Suprapubic skin (tissue), 4 donors: Measurements from ENCODE around the gene WFDC12.

ENCODE experiments used
- EP300 ChIP-seq: sonication (generic); formaldehyde crosslinking; IDR thresholded peaks from one replicate; pipeline ENCODE4 v1.6.1; 2017; ENCODE audit warnings: antibody characterized with exemption
- POLR2A ChIP-seq, 2 donors: fragments of 450-650 bp; IDR thresholded peaks; one replicate each; pipeline ENCODE4 v1.6.1; 2017; ENCODE audit warnings: antibody characterized with exemption in 2 of 2, mild to moderate bottlenecking in 2 of 2, moderate library complexity in 2 of 2
- POLR2AphosphoS5 ChIP-seq, 3 donors: sonication (generic); formaldehyde crosslinking; IDR thresholded peaks; one replicate each; pipeline ENCODE4 v1.6.1; 2017; ENCODE audit warnings: antibody characterized with exemption in 3 of 3
- TF ChIP-seq, protein P1 (sequence below), 2 donors: fragments of 200-600 bp in 1 of 2; fragments of 450-650 bp in 1 of 2; sonication (generic) in 1 of 2; IDR thresholded peaks; one replicate each; pipeline ENCODE4 v1.5.1; 2016 to 2019; ENCODE audit warnings: antibody characterized with exemption in 2 of 2, mild to moderate bottlenecking in 1 of 2, moderate library complexity in 1 of 2

DNA sequence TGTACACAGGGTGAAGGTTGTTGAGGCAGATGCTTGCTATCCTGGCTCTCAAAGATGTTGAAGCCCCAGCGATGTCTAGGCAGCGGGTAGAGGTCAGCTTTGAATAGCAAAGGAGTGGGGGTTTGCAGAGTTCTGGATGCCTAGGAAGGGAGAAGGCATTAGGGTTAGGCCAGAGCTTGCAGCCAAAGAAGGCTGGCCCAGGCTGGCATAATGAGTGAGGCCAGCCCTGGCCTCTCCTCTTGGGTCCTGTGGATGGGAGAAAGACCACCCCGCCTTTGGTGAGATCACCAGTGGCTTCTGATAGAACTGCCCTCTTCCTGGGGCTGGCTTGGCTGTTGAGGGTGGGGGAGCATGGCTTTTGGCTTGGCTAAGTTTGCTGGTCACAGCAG, 8.9 kb downstream of the WFDC12 start:
- no peak for TF ChIP-seq POLR2A (IDR thresholded peaks at IDR 0.05)
- TF ChIP-seq EP300, result no peak
- TF ChIP-seq, protein P1, sequence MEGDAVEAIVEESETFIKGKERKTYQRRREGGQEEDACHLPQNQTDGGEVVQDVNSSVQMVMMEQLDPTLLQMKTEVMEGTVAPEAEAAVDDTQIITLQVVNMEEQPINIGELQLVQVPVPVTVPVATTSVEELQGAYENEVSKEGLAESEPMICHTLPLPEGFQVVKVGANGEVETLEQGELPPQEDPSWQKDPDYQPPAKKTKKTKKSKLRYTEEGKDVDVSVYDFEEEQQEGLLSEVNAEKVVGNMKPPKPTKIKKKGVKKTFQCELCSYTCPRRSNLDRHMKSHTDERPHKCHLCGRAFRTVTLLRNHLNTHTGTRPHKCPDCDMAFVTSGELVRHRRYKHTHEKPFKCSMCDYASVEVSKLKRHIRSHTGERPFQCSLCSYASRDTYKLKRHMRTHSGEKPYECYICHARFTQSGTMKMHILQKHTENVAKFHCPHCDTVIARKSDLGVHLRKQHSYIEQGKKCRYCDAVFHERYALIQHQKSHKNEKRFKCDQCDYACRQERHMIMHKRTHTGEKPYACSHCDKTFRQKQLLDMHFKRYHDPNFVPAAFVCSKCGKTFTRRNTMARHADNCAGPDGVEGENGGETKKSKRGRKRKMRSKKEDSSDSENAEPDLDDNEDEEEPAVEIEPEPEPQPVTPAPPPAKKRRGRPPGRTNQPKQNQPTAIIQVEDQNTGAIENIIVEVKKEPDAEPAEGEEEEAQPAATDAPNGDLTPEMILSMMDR (IDR thresholded peaks at IDR 0.05), result no peak
- TF ChIP-seq POLR2AphosphoS5 (IDR thresholded peaks at IDR 0.05), result no peak
